ENCODE results near the gene SNAI3. TPM values are rescaled to one million over a fixed set of nuclear protein-coding genes. Genes with fewer than 3 reads are reported as not detected.

The SNAI3 gene
- total RNA-seq, 1 experiment from 2014 or later, result 0.54 TPM

DNA sequence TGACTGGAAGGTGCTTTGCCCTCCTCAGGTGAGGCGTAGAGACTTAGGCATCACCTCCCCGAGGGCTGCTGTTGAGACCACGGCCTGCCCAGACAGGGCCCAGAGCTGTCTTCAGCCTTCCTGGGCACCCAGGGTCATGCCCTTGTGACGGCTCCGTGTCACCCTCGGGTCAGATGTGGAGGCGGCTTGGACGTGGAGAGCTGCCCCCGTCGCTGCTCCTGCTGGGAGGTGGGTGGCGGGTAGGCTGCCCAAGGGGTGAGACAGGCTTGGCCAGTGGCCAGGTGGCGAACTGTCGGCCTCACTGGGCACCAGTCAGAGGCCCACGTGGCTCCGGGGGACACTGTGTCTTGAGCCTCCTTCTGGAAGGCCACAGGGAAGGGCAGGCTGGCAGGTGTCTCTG, 8.9 kb upstream of the SNAI3 start:
- Mint-ChIP-seq H3K4me3 (ENCODE audit: low read depth, unreplicated experiment) (no peak overlapping the region), H3K9me3 (ENCODE audit: low read depth, unreplicated experiment) (no peaks in the 10 kb centered on the region), H3K4me1 (ENCODE audit: low read depth, unreplicated experiment) (no peaks in the 10 kb centered on the region), H3K27me3 (ENCODE audit: unreplicated experiment) (peaks cover 15% of the 10 kb centered on the region), H3K36me3 (ENCODE audit: insufficient read depth, unreplicated experiment) (peaks cover 5% of the 10 kb centered on the region), H3K27ac (ENCODE audit: unreplicated experiment) (no peak overlapping the region)
- DNase-seq, result no peak
- intact Hi-C loops (cut with micrococcal nuclease; ENCODE audit: unreplicated experiment), result no loop called here
- no TSS peak for BruUV-seq (replicated peaks)
- CTCF ChIA-PET, result no interaction called here
- TF ChIP-seq, protein P1, sequence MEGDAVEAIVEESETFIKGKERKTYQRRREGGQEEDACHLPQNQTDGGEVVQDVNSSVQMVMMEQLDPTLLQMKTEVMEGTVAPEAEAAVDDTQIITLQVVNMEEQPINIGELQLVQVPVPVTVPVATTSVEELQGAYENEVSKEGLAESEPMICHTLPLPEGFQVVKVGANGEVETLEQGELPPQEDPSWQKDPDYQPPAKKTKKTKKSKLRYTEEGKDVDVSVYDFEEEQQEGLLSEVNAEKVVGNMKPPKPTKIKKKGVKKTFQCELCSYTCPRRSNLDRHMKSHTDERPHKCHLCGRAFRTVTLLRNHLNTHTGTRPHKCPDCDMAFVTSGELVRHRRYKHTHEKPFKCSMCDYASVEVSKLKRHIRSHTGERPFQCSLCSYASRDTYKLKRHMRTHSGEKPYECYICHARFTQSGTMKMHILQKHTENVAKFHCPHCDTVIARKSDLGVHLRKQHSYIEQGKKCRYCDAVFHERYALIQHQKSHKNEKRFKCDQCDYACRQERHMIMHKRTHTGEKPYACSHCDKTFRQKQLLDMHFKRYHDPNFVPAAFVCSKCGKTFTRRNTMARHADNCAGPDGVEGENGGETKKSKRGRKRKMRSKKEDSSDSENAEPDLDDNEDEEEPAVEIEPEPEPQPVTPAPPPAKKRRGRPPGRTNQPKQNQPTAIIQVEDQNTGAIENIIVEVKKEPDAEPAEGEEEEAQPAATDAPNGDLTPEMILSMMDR (IDR thresholded peaks at IDR 0.05; ENCODE audit: unreplicated experiment), result no peak

DNA sequence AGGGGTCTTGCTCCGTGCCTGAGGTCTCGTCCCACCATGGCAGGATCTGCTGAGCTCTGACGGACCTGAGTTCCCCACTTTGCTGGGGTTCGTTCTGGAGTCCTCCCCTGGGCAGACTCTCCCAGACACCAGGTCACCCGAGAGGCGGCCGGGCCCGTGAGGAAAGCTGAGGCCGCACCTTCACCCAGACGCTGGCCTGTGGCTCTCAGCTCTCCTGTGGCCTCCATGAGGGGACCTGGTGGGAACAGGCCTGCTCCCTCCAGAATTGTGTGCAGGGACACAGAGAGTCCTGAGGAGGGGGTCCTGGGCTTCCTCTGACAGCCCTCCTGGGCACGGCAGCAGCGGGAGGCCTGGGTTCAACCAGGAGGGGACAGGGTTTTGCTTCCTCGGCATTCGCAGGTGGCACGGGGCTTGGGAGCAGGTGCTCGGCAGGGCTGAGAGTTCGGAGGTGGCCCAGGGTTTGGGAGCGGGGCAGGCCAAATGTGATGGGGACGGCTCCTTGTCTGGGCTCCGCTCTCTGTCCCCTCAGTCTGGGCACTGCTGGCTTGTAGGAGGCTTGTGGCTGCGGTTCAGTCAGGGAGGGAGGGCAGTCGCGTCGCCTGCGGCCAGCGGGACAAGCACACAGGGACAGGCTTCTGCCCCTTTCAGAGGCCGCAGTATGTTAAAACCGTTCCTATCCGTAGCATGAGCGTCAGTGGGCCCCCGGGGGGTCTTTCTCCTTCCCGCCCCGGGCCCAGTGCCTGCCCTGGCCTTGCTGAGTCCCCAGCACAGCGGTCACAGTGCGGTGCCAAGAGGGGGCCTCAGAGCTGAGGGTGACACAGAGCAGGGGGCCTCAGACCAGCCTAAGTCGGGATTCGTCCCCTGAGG, 8.1 kb upstream of the SNAI3 start:
- Mint-ChIP-seq H3K9me3 (ENCODE audit: low read depth, unreplicated experiment) (no peaks in the 10 kb centered on the region), H3K27ac (ENCODE audit: unreplicated experiment) (no peak overlapping the region), H3K27me3 (ENCODE audit: unreplicated experiment) (peaks cover 18% of the 10 kb centered on the region), H3K4me1 (ENCODE audit: low read depth, unreplicated experiment) (no peaks in the 10 kb centered on the region), H3K4me3 (ENCODE audit: low read depth, unreplicated experiment) (no peak overlapping the region), H3K36me3 (ENCODE audit: insufficient read depth, unreplicated experiment) (peaks cover 5% of the 10 kb centered on the region)
- TF ChIP-seq, protein P1 (IDR thresholded peaks at IDR 0.05; ENCODE audit: unreplicated experiment), result no peak
- DNase-seq, result no peak
- intact Hi-C loops (cut with micrococcal nuclease; ENCODE audit: unreplicated experiment), result no loop called here
- CTCF ChIA-PET, result no interaction called here
- no TSS peak for BruUV-seq (replicated peaks)

DNA sequence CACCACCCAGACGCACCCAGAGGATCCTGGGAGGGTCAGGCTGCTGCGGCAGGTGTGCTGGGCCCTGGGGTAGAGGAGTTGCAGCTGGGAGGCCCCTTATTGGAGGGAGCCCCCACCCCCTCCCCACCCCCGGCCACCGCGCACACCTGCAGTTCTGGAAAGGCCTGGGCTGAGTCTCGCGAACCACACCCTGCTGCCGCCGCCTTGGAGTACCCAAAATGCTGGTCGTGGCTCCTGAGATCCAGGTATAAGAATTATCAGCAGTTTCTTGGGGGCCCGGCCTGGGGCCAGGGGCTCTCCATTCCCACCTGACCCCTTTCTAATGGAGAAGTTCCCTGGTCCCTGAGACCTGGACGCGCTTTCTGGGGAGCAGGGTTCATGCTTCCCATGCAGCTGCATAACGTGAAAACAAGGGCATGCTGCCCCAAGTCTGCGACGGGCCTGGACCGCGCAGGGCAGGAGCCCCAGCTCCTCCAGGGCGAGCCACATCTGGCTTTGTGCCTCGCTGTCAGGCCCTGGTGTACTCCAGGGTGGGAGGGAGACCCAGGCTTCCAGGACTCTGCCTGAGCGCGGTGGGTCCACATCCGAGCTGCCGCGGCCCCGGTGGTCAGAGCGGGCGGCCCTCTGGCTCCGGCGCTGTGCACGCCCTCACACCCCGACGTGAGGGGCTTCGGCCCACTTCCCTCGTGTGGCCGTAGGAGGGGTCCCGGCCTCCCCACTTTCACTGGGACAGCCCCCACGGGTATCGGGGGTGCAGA, 7.3 kb upstream of the SNAI3 start:
- TF ChIP-seq, protein P1 (IDR thresholded peaks at IDR 0.05; ENCODE audit: unreplicated experiment), result no peak
- Mint-ChIP-seq H3K4me3 (ENCODE audit: low read depth, unreplicated experiment) (no peak overlapping the region), H3K4me1 (ENCODE audit: low read depth, unreplicated experiment) (peaks cover 5% of the 10 kb centered on the region), H3K9me3 (ENCODE audit: low read depth, unreplicated experiment) (no peaks in the 10 kb centered on the region), H3K36me3 (ENCODE audit: insufficient read depth, unreplicated experiment) (peaks cover 5% of the 10 kb centered on the region), H3K27me3 (ENCODE audit: unreplicated experiment) (peaks cover 27% of the 10 kb centered on the region), H3K27ac (ENCODE audit: unreplicated experiment) (no peak overlapping the region)
- CTCF ChIA-PET, result no interaction called here
- intact Hi-C loops (cut with micrococcal nuclease; ENCODE audit: unreplicated experiment), result no loop called here
- no TSS peak for BruUV-seq (replicated peaks)
- no peak for DNase-seq

DNA sequence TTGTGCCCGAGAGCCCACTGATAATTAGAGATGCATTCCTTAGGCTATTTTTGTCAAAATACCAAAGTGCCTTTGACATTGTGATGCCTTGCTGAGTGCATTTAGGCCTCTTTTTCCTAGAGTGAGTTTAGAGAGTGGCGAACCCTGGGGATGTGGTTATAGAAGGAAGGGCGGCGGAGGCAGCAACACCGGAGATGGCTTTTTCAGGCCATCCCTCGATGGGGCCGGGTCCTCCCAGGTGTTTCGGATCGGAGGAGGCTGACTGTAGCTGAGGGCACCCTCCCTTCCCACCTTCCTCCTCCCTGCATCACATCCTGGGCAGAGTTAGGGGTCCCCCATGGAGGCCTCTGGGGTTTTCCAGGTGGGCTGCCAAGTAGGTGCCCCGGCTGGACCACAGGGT, 6.6 kb upstream of the SNAI3 start:
- H3K27me3 Mint-ChIP-seq (ENCODE audit: unreplicated experiment), result peaks cover 34% of the 10 kb centered on the region
- intact Hi-C loops (cut with micrococcal nuclease; ENCODE audit: unreplicated experiment), result no loop called here
- H3K9me3 Mint-ChIP-seq (ENCODE audit: low read depth, unreplicated experiment), result no peaks in the 10 kb centered on the region
- peaks cover 11% of the 10 kb centered on the region for H3K36me3 Mint-ChIP-seq (ENCODE audit: insufficient read depth, unreplicated experiment)
- peaks cover 12% of the 10 kb centered on the region for H3K4me1 Mint-ChIP-seq (ENCODE audit: low read depth, unreplicated experiment)
- H3K4me3 Mint-ChIP-seq (ENCODE audit: low read depth, unreplicated experiment), result no peak overlapping the region
- H3K27ac Mint-ChIP-seq (ENCODE audit: unreplicated experiment), result no peak overlapping the region
- TF ChIP-seq, protein P1 (IDR thresholded peaks at IDR 0.05; ENCODE audit: unreplicated experiment), result no peak
- BruUV-seq (replicated peaks), result no TSS peak
- no peak for DNase-seq
- CTCF ChIA-PET, result no interaction called here
